ENCODE measurements around the gene COL21A1.
"Not testable (repeated sequence)": the region's sequence is repeated elsewhere in the genome, so short reads cannot be mapped to it uniquely, and the experiment has no call there.

The COL21A1 gene

GRCh38 chr6:56246881-56247653, at the start of gene COL21A1:
COL21A1 (minus strand) TSS chr6:56247580; CDS start chr6:56182618, 64,962 bp downstream.
- DNase-seq (ENCODE audit: low spot score), result no peak

- no peak for DNase-seq (ENCODE audit: low spot score)
Observed at GRCh38 chr6:56293781-56294180, 46.4 kb upstream of the COL21A1 start.

DNA sequence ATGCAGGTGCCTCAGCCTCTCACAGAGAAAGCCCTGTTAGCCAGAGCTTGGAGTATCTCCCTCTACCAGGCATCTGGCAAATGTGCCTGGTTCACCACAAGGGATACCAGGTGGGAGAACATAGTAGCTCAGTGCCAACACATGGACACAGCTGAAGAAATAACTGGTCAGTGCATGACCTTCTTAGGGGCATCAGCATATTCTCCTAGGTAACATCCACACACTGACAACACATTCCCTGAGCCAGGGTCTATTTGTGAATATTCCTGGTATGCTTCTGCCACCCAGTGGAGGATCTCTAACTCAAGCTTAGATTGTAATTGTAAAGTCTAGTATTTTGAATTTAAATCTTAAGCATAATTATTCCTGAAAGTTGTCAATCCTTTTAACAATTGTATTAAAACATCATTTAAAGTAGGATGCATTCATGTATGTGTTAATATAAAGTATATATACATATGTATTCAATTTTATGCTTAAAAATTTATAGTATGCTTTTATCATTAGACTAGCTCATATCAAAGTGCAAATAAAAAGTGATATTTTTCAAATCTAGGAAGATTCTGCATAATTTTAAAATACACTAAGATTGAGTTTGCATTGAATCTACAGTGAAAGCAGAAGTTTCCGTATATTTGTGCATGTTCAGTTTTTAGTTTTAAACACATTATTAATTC, 45.3 kb upstream of the COL21A1 start:
- DNase-seq (ENCODE audit: low spot score), result no peak

GRCh38 chr6:56291302-56291917, 44.0 kb upstream of the COL21A1 start:
- no peak for DNase-seq (ENCODE audit: low spot score)

- no peak for DNase-seq (ENCODE audit: low spot score)
Observed at GRCh38 chr6:56289721-56290120, 42.3 kb upstream of the COL21A1 start.

- no peak for DNase-seq (ENCODE audit: low spot score)
Observed at GRCh38 chr6:56288347-56288746, 41.0 kb upstream of the COL21A1 start.

DNA sequence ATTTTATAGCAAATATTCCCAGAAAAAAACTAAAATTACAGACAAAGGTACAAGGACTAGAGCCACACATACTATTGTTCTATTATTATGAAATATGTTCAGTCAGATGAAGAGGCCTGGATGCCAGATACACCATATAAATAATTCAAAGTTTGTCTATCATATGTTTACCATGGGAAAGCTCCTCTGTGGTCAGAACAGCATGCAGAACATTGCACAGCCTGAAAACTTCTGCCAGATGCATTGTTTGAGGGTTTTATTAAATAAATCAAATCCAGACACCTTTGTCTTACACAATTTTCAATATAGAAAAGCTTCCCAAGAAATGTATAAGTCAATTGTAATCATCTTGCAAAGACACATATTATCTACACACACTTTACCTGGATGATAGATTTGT, 35.0 kb upstream of the COL21A1 start:
- DNase-seq (ENCODE audit: low spot score), result no peak

GRCh38 chr6:56280126-56280525, 32.7 kb upstream of the COL21A1 start:
- DNase-seq (ENCODE audit: low spot score), result no peak

- no peak for DNase-seq (ENCODE audit: low spot score)
Observed at GRCh38 chr6:56279331-56280080, 32.1 kb upstream of the COL21A1 start.

GRCh38 chr6:56278171-56278591, 30.8 kb upstream of the COL21A1 start:
- no peak for DNase-seq (ENCODE audit: low spot score)

DNA sequence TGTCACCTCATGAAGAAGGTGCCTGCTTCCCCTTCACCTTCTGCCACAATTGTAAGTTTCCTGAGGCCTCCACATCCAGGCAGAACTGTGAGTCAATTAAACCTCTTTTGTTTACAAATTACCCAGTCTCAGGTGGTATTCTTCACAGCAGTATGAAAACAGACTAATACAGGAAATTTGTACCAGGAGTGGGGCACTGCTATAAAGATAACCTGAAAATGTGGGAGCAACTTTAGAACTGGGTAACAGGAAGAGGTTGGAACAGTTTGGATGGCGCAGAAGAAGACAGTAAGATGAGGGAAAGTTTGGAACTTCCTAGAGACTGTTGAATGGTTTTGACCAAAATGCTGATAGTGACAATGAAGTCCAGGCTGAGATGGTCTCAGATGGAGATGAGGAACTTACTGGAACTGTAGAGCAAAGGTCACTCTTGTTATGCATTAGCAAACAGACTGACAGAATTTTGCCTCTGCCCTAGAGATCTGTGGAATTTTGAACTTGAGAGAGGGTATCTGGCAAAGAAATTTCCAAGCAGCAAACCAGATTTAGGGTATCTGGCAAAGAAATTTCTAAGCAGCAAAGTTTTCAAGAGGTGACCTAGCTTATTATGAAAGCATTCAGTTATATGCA, 23.5 kb upstream of the COL21A1 start:
- no peak for DNase-seq (ENCODE audit: low spot score)

GRCh38 chr6:56268266-56268665, 20.9 kb upstream of the COL21A1 start:
- DNase-seq (ENCODE audit: low spot score), result no peak

- no peak for DNase-seq (ENCODE audit: low spot score)
Observed at GRCh38 chr6:56266011-56266410, 18.6 kb upstream of the COL21A1 start.

DNA sequence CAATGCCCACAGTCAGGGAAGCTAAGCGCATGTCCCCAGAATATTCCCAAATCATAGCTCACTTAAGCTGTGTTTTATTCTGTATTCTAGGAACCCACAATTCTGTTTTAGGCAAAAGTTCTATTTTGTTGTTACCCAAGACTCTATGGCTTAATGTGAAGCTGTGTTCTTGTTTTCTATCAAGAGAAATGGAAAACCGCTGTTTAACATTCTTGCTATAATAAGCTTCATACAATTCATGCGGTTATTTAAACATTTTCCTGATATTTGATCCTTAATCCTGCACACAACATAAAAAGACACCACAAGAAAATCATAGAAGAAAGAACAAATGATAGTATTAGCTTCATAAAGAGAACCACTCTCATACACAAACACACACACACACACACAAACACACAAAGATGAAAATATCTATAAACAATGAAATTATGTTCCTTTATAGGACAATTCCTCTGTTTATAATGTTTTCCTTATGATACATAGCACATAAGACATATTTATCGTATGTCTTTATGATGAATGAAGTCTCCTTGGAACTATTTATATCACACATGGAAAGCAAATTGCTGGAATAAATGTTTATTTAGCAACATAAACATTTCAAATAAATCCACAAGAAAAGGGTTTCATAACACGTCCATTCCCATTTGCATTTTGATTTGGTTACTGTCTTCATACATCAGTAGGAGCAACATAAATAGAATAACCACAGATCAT, 16.4 kb upstream of the COL21A1 start:
- DNase-seq (ENCODE audit: low spot score), result no peak

- not testable (repeated sequence) for DNase-seq (ENCODE audit: low spot score)
Observed at GRCh38 chr6:56260593-56260992, 13.2 kb upstream of the COL21A1 start.

GRCh38 chr6:56259234-56260077, 12.1 kb upstream of the COL21A1 start:
- DNase-seq (ENCODE audit: low spot score), result no peak

DNA sequence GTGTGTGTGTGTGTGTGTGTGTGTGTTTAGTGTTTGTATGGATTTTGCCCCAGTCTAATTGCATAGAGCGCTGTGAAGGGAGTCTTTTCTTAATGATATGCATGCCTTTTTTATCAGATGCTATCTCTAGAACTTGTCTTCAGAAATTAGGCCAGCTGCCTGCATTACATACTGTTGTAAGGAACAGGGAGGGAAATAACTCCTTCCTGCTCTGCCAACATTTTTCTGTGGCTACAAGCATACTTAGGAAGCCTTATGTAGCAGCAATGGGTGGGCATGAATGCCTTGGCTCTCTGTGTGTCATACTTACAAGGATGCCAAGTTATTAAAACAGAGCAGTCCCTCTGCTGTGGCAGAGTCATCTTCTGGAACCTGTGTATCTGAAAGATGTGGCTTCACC, 8.0 kb upstream of the COL21A1 start:
- no peak for DNase-seq (ENCODE audit: low spot score)

DNA sequence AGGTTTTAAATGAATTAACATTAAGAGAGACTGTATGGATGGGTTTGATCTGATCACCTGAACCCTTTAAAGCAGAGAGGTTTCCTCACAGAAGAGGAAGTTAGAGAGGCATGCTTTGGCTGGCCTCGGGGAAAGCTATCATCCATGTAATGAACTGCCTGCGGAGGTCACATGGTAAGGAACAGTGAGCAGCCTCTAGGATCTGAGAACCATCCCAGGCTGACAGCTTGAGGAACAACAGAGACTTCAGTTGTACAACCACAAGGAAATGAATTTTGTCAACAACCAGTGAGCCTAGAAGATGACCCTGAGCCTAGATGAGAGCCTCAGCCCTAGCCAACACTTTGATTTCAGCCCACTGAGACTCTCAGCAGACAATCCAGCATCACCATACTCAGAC, 2.9 kb upstream of the COL21A1 start:
- no peak for DNase-seq (ENCODE audit: low spot score)

DNA sequence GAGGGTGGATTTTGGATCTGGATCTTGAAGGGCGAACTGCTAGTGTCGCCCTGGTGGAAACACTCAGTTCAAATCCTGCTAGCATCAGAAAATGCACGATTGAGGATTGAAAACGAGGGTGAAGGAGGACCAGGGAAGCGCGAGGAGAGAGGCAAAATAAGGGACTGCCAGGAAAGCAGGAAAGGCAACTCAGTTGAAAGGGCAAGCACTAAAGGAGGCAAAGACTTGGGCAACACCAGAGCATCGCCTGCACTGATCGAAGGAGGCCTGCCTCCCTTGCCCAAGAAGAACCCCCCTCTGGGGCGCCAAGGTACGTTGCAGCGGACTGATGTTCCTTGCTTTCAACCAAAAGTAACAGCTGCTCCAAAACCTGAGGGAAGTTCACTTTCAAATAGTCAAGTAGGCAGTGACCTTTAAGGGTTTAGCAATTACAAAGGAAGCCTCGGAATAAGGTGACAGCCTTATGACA, 308 bp upstream of the COL21A1 start:
- no peak for DNase-seq (ENCODE audit: low spot score)

DNA sequence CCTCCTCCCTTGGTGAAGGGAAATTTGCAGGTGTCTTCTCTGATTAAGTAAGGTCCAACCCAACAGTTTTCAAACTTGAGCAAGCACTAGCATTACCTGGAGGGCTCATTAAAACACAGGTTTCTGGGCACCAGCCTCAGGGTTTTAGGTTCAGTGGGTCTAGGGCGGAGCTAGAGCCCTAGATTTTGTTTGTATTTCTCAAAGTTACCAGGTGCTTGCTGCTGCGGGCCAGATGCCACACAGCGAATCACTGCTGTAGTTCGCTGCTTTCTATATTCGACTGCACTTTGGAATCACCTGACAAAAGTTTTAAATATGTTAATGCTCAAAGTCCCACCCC, 869 bp downstream of the COL21A1 start:
- DNase-seq (ENCODE audit: low spot score), result no peak
